Suprapubic skin (tissue), 4 donors: Measurements from ENCODE around the gene NR6A1. TPM values are rescaled to one million over a fixed set of nuclear protein-coding genes. Genes with fewer than 3 reads are reported as not detected.

Source experiments
- DNase-seq, 2 donors: peaks; one replicate each; pipeline ENCODE4 v3.0.0-alpha.2; 2019; ENCODE audit warnings: low spot score in 2 of 2
- H3K27ac ChIP-seq: fragments of 200-600 bp; sonication (generic); one replicate; pipeline ENCODE4 v1.5.1; 2019
- H3K27me3 ChIP-seq: fragments of 200-600 bp; sonication (generic); one replicate; pipeline ENCODE4 v1.5.1; 2019
- H3K36me3 ChIP-seq: fragments of 200-600 bp; sonication (generic); one replicate; pipeline ENCODE4 v1.5.1; 2019
- H3K4me1 ChIP-seq: fragments of 200-600 bp; sonication (generic); one replicate; pipeline ENCODE4 v1.5.1; 2019
- H3K4me3 ChIP-seq: fragments of 200-600 bp; sonication (generic); one replicate; pipeline ENCODE4 v1.5.1; 2019; ENCODE audit warnings: mild to moderate bottlenecking
- H3K9me3 ChIP-seq: fragments of 200-600 bp; sonication (generic); one replicate; pipeline ENCODE4 v1.5.1; 2019
- CTCF ChIP-seq, 2 donors: fragments of 200-600 bp in 1 of 2; fragments of 450-650 bp in 1 of 2; sonication (generic) in 1 of 2; IDR thresholded peaks; one replicate each; pipeline ENCODE4 v1.5.1; 2016 to 2019; ENCODE audit warnings: antibody characterized with exemption in 2 of 2, mild to moderate bottlenecking in 1 of 2, moderate library complexity in 1 of 2
- EP300 ChIP-seq: sonication (generic); formaldehyde crosslinking; IDR thresholded peaks from one replicate; pipeline ENCODE4 v1.6.1; 2017; ENCODE audit warnings: antibody characterized with exemption
- POLR2A ChIP-seq, 2 donors: fragments of 450-650 bp; IDR thresholded peaks; one replicate each; pipeline ENCODE4 v1.6.1; 2017; ENCODE audit warnings: antibody characterized with exemption in 2 of 2, mild to moderate bottlenecking in 2 of 2, moderate library complexity in 2 of 2
- POLR2AphosphoS5 ChIP-seq, 3 donors: sonication (generic); formaldehyde crosslinking; IDR thresholded peaks; one replicate each; pipeline ENCODE4 v1.6.1; 2017; ENCODE audit warnings: antibody characterized with exemption in 3 of 3
- WGBS: methylation state at CpG from one replicate; pipeline ENCODE4 v1.1.5; 2018; 5-methylcytosine and 5-hydroxymethylcytosine counted together
- total RNA-seq, 4 donors: library from RNA; depleted of rRNA; stranded (reverse); fragments of >200 nt; gene quantifications; one replicate each; pipeline ENCODE4 v1.1.0, GENCODE V29; 2016

Gene NR6A1
- total RNA-seq, 4 donors from 2014 or later: 6.5 to 10.1 (median 6.8) TPM

GRCh38 chr9:124625087-124625486 is 146.0 kb downstream of the NR6A1 start:
- H3K4me1 ChIP-seq: peaks cover 7% of the 10 kb centered on the region
- no peaks in the 10 kb centered on the region for H3K27me3 ChIP-seq
- no peaks in the 10 kb centered on the region for H3K9me3 ChIP-seq
- TF ChIP-seq POLR2AphosphoS5 (IDR thresholded peaks at IDR 0.05) (no peak), POLR2A (IDR thresholded peaks at IDR 0.05) (no peak), EP300 (no peak), CTCF (IDR thresholded peaks at IDR 0.05) (no peak)
- 90% methylated on average over 6 of the region's 6 CpGs for WGBS
- H3K27ac ChIP-seq: no peak overlapping the region
- no peak for DNase-seq
- no peaks in the 10 kb centered on the region for H3K36me3 ChIP-seq
- H3K4me3 ChIP-seq: no peak overlapping the region

- TF ChIP-seq POLR2AphosphoS5 (IDR thresholded peaks at IDR 0.05) (no peak), CTCF (IDR thresholded peaks at IDR 0.05) (no peak), POLR2A (IDR thresholded peaks at IDR 0.05) (no peak), EP300 (no peak)
- Histone ChIP-seq H3K9me3 (no peaks in the 10 kb centered on the region), H3K4me3 (no peak overlapping the region), H3K36me3 (no peaks in the 10 kb centered on the region), H3K4me1 (peaks cover 7% of the 10 kb centered on the region), H3K27ac (no peak overlapping the region), H3K27me3 (no peaks in the 10 kb centered on the region)
- no peak for DNase-seq
- WGBS: 60% methylated on average over 1 of the region's 1 CpG
Measured at GRCh38 chr9:124624735-124624992, 146.4 kb downstream of the NR6A1 start.

- Histone ChIP-seq H3K9me3 (no peaks in the 10 kb centered on the region), H3K4me1 (peaks cover 7% of the 10 kb centered on the region), H3K4me3 (no peak overlapping the region), H3K36me3 (no peaks in the 10 kb centered on the region), H3K27ac (no peak overlapping the region), H3K27me3 (no peaks in the 10 kb centered on the region)
- DNase-seq: no peak
- TF ChIP-seq POLR2AphosphoS5 (IDR thresholded peaks at IDR 0.05): no peak
- no peak for TF ChIP-seq POLR2A (IDR thresholded peaks at IDR 0.05)
- no peak for TF ChIP-seq CTCF (IDR thresholded peaks at IDR 0.05)
- no peak for TF ChIP-seq EP300
- WGBS: 67% methylated on average over 7 of the region's 7 CpGs
Measured at GRCh38 chr9:124623966-124624734, 147.0 kb downstream of the NR6A1 start.

GRCh38 chr9:124622882-124623281 is 148.2 kb downstream of the NR6A1 start:
- DNase-seq: no peak
- Histone ChIP-seq H3K4me1 (peaks cover 8% of the 10 kb centered on the region), H3K27me3 (no peaks in the 10 kb centered on the region), H3K36me3 (no peaks in the 10 kb centered on the region), H3K4me3 (no peak overlapping the region), H3K27ac (no peak overlapping the region), H3K9me3 (no peaks in the 10 kb centered on the region)
- no peak for TF ChIP-seq POLR2AphosphoS5 (IDR thresholded peaks at IDR 0.05)
- TF ChIP-seq POLR2A (IDR thresholded peaks at IDR 0.05): no peak
- no peak for TF ChIP-seq EP300
- TF ChIP-seq CTCF (IDR thresholded peaks at IDR 0.05): no peak

- Histone ChIP-seq H3K4me1 (peaks cover 14% of the 10 kb centered on the region), H3K36me3 (no peaks in the 10 kb centered on the region), H3K9me3 (no peaks in the 10 kb centered on the region), H3K27ac (no peak overlapping the region), H3K27me3 (no peaks in the 10 kb centered on the region), H3K4me3 (no peak overlapping the region)
- DNase-seq: no peak
- 61% methylated on average over 11 of the region's 11 CpGs for WGBS
- no peak for TF ChIP-seq CTCF (IDR thresholded peaks at IDR 0.05)
- no peak for TF ChIP-seq POLR2A (IDR thresholded peaks at IDR 0.05)
- no peak for TF ChIP-seq POLR2AphosphoS5 (IDR thresholded peaks at IDR 0.05)
- TF ChIP-seq EP300: no peak
Measured at GRCh38 chr9:124621371-124622328, 149.5 kb downstream of the NR6A1 start.
